ENCODE measurements around the gene NTPCR. TPM values are rescaled to one million over a fixed set of nuclear protein-coding genes. Genes with fewer than 3 reads are reported as not detected.

NTPCR gene
- total RNA-seq, 1 donor from 2014 or later = 19.2 TPM

- H3K36me3 Mint-ChIP-seq (ENCODE audit: low read depth) = peaks cover 14% of the 10 kb centered on the region
- intact Hi-C loops (cut with micrococcal nuclease) = loop anchor here (10.0 kb wide), 1 partner anchor 385 kb away; the partner anchor contains the start of gene SIPA1L2
- no peaks in the 10 kb centered on the region for H3K9me3 Mint-ChIP-seq
- H3K27ac Mint-ChIP-seq = no peak overlapping the region
- DNase-seq (no peak), ATAC-seq (ENCODE audit: low read depth) (no peak)
- no peaks in the 10 kb centered on the region for H3K4me1 Mint-ChIP-seq
- ChIA-PET POLR2A (no interaction called here), CTCF (no interaction called here)
- no peaks in the 10 kb centered on the region for H3K27me3 Mint-ChIP-seq
- no peak overlapping the region for H3K4me3 Mint-ChIP-seq
- no peak for TF ChIP-seq CTCF (IDR thresholded peaks at IDR 0.05)
Observed at GRCh38 chr1:233019778-233020325, 69.4 kb downstream of the NTPCR start.

DNA sequence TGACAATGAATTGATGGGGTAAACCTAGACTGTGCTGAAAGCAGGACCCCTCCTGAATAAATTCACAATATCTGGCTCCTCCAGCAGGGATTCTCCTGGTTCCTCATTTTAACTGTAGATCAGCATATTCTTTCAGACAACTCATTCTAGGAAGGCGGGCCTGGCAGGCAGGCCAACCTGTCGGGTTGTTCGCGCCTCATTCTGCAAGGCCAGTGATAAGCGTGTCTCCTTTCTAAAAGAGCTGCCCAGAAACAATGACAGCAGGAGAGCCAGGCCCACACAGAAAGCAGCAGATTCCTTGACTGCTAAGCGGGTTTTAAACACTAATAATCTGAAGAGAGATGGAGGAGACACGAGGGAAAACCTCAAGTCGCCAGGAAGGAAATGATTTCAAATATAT, 70.0 kb downstream of the NTPCR start:
- H3K9me3 Mint-ChIP-seq = no peaks in the 10 kb centered on the region
- DNase-seq (no peak), ATAC-seq (ENCODE audit: low read depth) (no peak)
- intact Hi-C loops (cut with micrococcal nuclease) = loop anchor here (10.0 kb wide), 1 partner anchor 386 kb away; the partner anchor contains the start of gene SIPA1L2
- no peaks in the 10 kb centered on the region for H3K4me1 Mint-ChIP-seq
- ChIA-PET CTCF (no interaction called here), POLR2A (no interaction called here)
- no peak overlapping the region for H3K27ac Mint-ChIP-seq
- H3K36me3 Mint-ChIP-seq (ENCODE audit: low read depth) = peaks cover 14% of the 10 kb centered on the region
- H3K27me3 Mint-ChIP-seq = no peaks in the 10 kb centered on the region
- no peak overlapping the region for H3K4me3 Mint-ChIP-seq
- TF ChIP-seq CTCF (IDR thresholded peaks at IDR 0.05) = no peak

DNA sequence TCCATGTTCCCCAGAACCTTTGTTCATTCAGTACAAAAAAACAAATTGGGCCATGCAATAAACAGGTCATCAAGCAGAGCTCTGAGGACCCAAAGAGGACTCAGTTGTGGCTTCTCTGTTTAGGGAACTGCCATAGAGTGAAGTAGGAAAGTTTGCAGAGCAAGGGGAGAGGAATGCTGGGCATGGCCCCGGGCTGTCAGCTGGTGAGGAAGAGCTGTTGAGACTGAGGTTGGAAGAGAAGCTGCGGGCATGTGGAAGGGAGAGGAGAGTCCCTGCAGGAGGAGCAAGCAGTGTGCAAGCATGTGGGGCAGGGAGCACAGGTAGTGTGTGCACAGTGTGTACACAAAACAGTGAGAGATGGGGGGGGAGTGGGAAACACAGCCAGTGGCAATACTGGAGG, 71.8 kb downstream of the NTPCR start:
- POLR2A ChIA-PET = no interaction called here
- peaks cover 11% of the 10 kb centered on the region for H3K36me3 Mint-ChIP-seq (ENCODE audit: low read depth)
- CTCF ChIA-PET = no interaction called here
- DNase-seq (no peak), ATAC-seq (ENCODE audit: low read depth) (no peak)
- no peak overlapping the region for H3K27ac Mint-ChIP-seq
- H3K27me3 Mint-ChIP-seq = no peaks in the 10 kb centered on the region
- H3K9me3 Mint-ChIP-seq = no peaks in the 10 kb centered on the region
- H3K4me3 Mint-ChIP-seq = no peak overlapping the region
- no peaks in the 10 kb centered on the region for H3K4me1 Mint-ChIP-seq
- intact Hi-C loops (cut with micrococcal nuclease) = loop anchor here (10.0 kb wide), 1 partner anchor 387 kb away; the partner anchor contains the start of gene SIPA1L2
- no peak for TF ChIP-seq CTCF (IDR thresholded peaks at IDR 0.05)

DNA sequence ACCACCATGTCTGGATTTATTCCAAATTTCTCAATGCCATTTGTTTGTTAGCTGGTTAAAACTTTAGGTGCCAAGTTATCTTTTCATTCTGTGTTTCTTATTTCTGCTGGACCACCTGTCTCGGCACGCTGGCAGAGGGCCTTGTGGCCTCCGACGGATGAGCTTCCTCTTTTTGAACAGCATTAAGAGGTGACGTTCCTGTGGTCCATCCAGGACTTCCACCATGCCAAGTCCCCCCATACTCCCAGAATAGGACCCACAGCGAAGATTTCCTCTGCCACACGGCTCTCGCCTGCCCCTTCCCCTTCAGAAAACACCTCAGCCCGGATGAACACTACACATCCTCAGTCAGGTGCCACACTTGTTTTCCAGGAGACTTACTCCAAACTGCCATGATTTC, 73.8 kb downstream of the NTPCR start:
- Mint-ChIP-seq H3K9me3 (no peaks in the 10 kb centered on the region), H3K27ac (no peak overlapping the region), H3K27me3 (no peaks in the 10 kb centered on the region), H3K36me3 (ENCODE audit: low read depth) (peaks cover 8% of the 10 kb centered on the region), H3K4me3 (no peak overlapping the region), H3K4me1 (no peaks in the 10 kb centered on the region)
- ChIA-PET CTCF (no interaction called here), POLR2A (no interaction called here)
- no peak for ATAC-seq (ENCODE audit: low read depth)
- TF ChIP-seq CTCF (IDR thresholded peaks at IDR 0.05) = no peak
- intact Hi-C loops (cut with micrococcal nuclease) = loop anchor here (10.0 kb wide), 1 partner anchor 389 kb away; the partner anchor contains the start of gene SIPA1L2
- no peak for DNase-seq

DNA sequence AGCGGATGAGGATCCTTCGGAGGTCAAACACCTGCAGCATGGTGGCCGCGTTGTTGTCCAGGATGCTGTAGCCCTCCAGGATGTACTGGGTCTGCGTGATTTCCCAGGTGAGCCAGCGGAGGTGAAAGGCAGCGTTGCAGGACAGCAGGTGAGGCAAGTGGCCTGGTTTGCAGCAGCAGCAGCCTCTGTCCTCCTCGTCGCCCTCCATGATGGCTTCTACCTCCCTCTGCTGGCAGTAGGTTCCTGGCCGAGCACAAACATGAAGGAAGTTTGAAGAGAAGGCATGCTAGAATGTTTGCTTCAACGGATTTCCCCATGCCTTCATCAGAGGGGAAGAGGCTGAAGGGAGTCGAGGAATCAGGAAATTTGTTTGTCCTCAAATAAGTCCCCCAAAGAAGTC, 74.7 kb downstream of the NTPCR start:
- no peak for DNase-seq
- ChIA-PET CTCF (no interaction called here), POLR2A (no interaction called here)
- intact Hi-C loops (cut with micrococcal nuclease) = loop anchor here (10.0 kb wide), 1 partner anchor 390 kb away; the partner anchor contains the start of gene SIPA1L2
- no peak overlapping the region for H3K27ac Mint-ChIP-seq
- H3K4me3 Mint-ChIP-seq = no peak overlapping the region
- no peak for ATAC-seq (ENCODE audit: low read depth)
- no peaks in the 10 kb centered on the region for H3K27me3 Mint-ChIP-seq
- no peaks in the 10 kb centered on the region for H3K9me3 Mint-ChIP-seq
- peaks cover 6% of the 10 kb centered on the region for H3K36me3 Mint-ChIP-seq (ENCODE audit: low read depth)
- H3K4me1 Mint-ChIP-seq = no peaks in the 10 kb centered on the region
- TF ChIP-seq CTCF (IDR thresholded peaks at IDR 0.05) = no peak

Measured in activated B cell treated with CpG ODN at 0.5 μM for 24 hours (primary cell).